ENCODE data around the gene APOA5. TPM values are rescaled to one million over a fixed set of nuclear protein-coding genes. Genes with fewer than 3 reads are reported as not detected.

Gene APOA5, protein sequence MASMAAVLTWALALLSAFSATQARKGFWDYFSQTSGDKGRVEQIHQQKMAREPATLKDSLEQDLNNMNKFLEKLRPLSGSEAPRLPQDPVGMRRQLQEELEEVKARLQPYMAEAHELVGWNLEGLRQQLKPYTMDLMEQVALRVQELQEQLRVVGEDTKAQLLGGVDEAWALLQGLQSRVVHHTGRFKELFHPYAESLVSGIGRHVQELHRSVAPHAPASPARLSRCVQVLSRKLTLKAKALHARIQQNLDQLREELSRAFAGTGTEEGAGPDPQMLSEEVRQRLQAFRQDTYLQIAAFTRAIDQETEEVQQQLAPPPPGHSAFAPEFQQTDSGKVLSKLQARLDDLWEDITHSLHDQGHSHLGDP
- total RNA-seq (not detected), polyA plus RNA-seq (not detected)
- long read RNA-seq, donor 1: 0 reads
- long read RNA-seq, donor 2: 0 reads

DNA sequence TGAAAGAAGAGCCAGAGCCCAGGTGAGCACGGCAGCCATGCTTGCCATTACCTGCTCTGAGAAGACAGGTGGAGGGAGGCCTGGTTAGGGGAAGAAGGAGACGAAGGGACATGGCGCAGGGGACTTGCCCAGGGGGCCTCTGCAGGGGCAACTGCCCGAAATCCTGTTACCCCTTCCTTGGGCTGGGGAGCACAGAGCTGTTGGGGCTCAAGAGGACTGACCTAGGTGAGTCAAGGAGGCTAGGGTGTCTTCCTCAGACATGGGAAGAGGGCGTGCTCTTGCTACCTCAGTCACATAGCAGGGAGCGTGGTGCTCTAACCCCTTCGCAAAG is at the start of gene APOA5:
APOA5 (minus strand) TSS at position 67 of the 331 bp plus-strand sequence; CDS start at position 48, 19 bp downstream.
- 91 to 94% methylated on average over 7 of the region's 7 CpGs for WGBS, 2 donors
- DNase-seq (no peak), ATAC-seq (ENCODE audit: low FRiP score) (no peak)
- intact Hi-C loops (cut with DNase I): loop anchor here (2.0 to 10.0 kb wide), 3 partner anchors 45 to 316 kb away; partner anchors contain the start of gene APOA1 (in 1 of the 2)
- H3K27me3 ChIP-seq (ENCODE audit: control insufficient read depth in 1 of 2, insufficient read depth in 2 of 2, low read length in 1 of 2): no peaks in the 10 kb centered on the region
- H3K27ac ChIP-seq (ENCODE audit: low read depth in 1 of 2, low read length in 2 of 2): no peak within 1 kb of the TSS
- no peaks in the 10 kb centered on the region for H3K9me3 ChIP-seq (ENCODE audit: control insufficient read depth, low read length)
- no peak within 1 kb of the TSS for H3K4me3 ChIP-seq (ENCODE audit: low read length in 2 of 2)
- H3K4me1 ChIP-seq (ENCODE audit: control insufficient read depth in 1 of 2, insufficient read depth in 2 of 2, low read length in 2 of 2): peaks cover 0 to 3% of the 10 kb centered on the region in 2 donors
- H3K36me3 ChIP-seq (ENCODE audit: control insufficient read depth in 1 of 2, insufficient read depth in 2 of 2, low read length in 1 of 2): no peaks in the 10 kb centered on the region

DNA sequence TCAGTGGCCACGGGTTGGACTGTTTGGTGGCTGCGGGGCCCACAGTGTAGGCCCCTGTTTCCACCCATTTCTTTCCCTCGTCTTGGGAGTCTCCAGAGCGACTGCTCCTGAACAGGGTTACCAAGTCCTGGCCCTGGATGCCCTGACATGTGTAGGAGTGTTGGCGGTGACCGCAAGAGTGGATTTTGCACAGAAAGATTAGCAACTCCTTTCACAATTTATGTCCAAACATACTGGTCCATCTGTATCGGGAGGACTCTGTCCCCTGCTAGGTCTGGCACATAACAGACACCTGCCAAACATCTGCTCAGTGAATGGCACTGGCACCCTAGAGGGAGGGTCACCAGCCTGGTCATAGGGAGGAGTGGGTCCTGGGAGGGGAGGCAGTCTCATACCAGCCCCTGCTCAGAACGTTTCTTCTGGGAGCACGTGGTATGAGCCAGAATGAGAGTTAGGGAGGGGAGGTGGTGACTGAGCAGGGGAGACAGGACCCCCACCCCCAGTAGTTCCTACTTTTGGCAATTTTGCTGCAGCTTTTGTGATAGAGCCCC is 49.1 kb upstream of the APOA5 start:
- 70 to 74% methylated on average over 9 of the region's 9 CpGs for WGBS, 2 donors
- DNase-seq: peak in 1 of 2 donors; percentile 53
- intact Hi-C loops (cut with DNase I): no loop called here
- ATAC-seq (ENCODE audit: low FRiP score): no peak
- Histone ChIP-seq H3K4me1 (ENCODE audit: control insufficient read depth in 1 of 2, insufficient read depth in 2 of 2, low read length in 2 of 2) (no peaks in the 10 kb centered on the region), H3K4me3 (ENCODE audit: low read length in 2 of 2) (no peak overlapping the region), H3K27ac (ENCODE audit: low read depth in 1 of 2, low read length in 2 of 2) (no peak overlapping the region), H3K27me3 (ENCODE audit: control insufficient read depth in 1 of 2, insufficient read depth in 2 of 2, low read length in 1 of 2) (no peaks in the 10 kb centered on the region), H3K9me3 (ENCODE audit: control insufficient read depth, low read length) (no peaks in the 10 kb centered on the region), H3K36me3 (ENCODE audit: control insufficient read depth in 1 of 2, insufficient read depth in 2 of 2, low read length in 1 of 2) (peaks cover 0 to 4% of the 10 kb centered on the region in 2 donors)

DNA sequence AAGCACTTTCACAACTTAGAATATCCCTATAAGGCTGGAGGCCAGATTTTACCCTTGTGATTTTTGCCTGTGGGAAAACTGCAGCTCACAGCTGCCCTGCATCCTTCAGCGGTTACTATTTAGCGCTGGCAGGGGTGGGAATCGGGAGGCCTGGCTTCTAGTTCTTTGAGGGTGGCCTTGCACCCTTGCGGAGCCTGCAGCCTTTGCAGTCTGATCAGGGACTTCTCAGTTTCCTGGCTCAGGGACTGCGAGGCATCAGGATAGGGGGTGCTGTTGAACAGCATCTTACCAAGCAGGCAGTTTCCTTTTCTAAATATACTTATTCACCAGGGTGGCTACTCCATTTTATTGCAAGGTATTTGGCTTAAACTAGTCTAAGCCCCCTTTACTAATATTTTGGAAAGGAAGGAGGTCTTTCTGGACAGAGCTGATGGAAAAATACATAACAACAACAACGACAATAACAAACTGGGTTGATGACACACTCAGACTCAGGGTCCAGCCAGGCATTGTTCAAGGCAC is 48.6 kb upstream of the APOA5 start:
- intact Hi-C loops (cut with DNase I): no loop called here

DNA sequence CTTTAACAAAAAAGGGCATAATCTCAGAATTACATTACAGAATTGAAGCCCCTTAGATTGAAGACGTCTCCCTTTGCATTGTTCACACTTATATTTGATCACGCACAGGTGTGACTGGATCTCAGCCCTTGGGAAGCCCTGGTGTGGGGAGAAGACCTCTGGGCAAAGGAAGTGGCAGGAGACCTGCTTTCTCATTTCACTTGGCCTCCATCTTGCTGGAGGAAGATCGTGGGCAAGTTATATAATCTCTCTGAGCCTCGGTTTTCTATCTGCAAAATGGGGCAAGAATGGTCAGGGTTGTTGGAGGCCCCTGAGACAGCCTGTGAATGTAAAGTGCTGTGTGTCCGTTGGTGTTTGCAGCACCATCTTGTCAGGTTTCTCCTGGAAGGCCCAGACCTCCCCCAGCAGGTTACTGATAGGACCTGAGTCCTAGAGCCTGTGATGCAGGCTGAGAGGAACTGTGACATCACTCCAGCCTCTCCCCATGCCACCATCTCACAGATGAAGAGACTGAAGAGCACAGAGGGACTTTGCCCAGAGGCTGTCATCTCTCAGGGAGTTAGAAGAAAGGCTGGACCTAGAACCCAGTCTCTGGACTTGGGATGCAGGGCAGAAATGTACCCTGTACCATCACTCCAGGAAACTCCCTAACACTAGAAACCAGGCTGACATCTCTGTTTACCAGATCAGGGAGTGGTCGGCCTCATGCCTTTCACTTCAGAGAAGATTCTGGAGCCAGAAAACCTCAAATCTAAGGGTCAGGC is 46.8 kb upstream of the APOA5 start:
- Histone ChIP-seq H3K4me3 (ENCODE audit: low read length in 2 of 2) (no peak overlapping the region), H3K36me3 (ENCODE audit: control insufficient read depth in 1 of 2, insufficient read depth in 2 of 2, low read length in 1 of 2) (peaks cover 0 to 3% of the 10 kb centered on the region in 2 donors), H3K27me3 (ENCODE audit: control insufficient read depth in 1 of 2, insufficient read depth in 2 of 2, low read length in 1 of 2) (no peaks in the 10 kb centered on the region), H3K27ac (ENCODE audit: low read depth in 1 of 2, low read length in 2 of 2) (no peak overlapping the region), H3K9me3 (ENCODE audit: control insufficient read depth, low read length) (no peaks in the 10 kb centered on the region), H3K4me1 (ENCODE audit: control insufficient read depth in 1 of 2, insufficient read depth in 2 of 2, low read length in 2 of 2) (no peaks in the 10 kb centered on the region)
- DNase-seq (no peak), ATAC-seq (ENCODE audit: low FRiP score) (no peak)
- 94 to 95% methylated on average over 6 of the region's 6 CpGs for WGBS, 2 donors
- intact Hi-C loops (cut with DNase I): loop anchor here in 1 of 2 donors (5.0 kb wide), 1 partner anchor 51 kb away; the partner anchor contains the start of gene ZPR1

More for the DNA sequence above, 48.6 kb upstream of the APOA5 start:
- 42 to 68% methylated on average over 6 of the region's 6 CpGs for WGBS, 2 donors
- Histone ChIP-seq H3K4me3 (ENCODE audit: low read length in 2 of 2) (no peak overlapping the region), H3K9me3 (ENCODE audit: control insufficient read depth, low read length) (no peaks in the 10 kb centered on the region), H3K36me3 (ENCODE audit: control insufficient read depth in 1 of 2, insufficient read depth in 2 of 2, low read length in 1 of 2) (peaks cover 0 to 4% of the 10 kb centered on the region in 2 donors), H3K4me1 (ENCODE audit: control insufficient read depth in 1 of 2, insufficient read depth in 2 of 2, low read length in 2 of 2) (no peaks in the 10 kb centered on the region), H3K27me3 (ENCODE audit: control insufficient read depth in 1 of 2, insufficient read depth in 2 of 2, low read length in 1 of 2) (no peaks in the 10 kb centered on the region), H3K27ac (ENCODE audit: low read depth in 1 of 2, low read length in 2 of 2) (no peak overlapping the region)
- no peak for ATAC-seq (ENCODE audit: low FRiP score)
- peak in 1 of 2 donors; percentile 53 for DNase-seq

DNA sequence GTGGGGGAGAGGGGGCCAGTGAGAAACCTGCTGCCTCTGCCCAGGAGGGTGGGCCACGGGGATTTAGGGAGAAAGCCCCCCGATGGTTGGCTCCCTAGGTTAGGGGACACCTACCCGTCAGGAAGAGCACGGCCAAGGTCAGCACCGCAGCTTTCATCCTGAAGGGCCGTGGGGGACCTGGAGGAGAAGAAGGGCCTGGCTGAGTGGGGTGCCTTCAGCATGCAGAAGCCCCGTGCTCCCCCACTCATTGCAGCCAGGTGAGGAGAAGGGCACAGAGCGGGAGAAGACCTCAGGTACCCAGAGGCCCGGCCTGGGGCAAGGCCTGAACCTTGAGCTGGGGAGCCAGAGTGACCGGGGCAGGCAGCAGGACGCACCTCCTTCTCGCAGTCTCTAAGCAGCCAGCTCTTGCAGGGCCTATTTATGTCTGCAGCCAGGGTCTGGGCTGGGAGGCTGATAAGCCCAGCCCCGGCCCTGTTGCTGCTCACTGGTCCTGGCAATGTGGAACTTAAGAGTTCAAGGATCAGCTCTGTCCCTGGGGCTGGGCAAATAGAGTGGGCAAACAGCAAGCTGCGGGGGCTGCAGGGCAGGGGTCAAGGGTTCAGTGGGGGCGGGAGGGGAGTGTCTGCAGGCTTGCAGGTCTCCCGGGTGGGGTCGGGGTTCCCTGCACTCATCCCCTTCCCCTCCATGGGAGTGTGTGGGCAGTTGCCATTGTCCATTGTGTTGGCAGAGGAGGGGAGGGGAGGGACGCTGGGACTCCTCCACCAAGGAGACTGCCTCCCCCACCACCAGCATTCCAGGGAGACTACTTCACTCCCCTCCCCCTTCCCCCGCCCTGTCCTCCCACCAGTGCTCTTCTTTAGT is 45.8 kb upstream of the APOA5 start, which contains the start of gene APOA1:
APOA1 (minus strand) TSS at position 392 of the 861 bp plus-strand sequence; CDS start at position 157, 235 bp downstream.
- intact Hi-C loops (cut with DNase I): loop anchor here (2.0 to 5.0 kb wide), 2 partner anchors 47 to 50 kb away; partner anchors contain the start of genes APOA5 (in 1 of the 2) and ZPR1 (in 1 of the 2)
- 68 to 71% methylated on average over 18 to 19 of the region's 19 CpGs for WGBS, 2 donors
- no peaks in the 10 kb centered on the region for H3K9me3 ChIP-seq (ENCODE audit: control insufficient read depth, low read length)
- H3K27me3 ChIP-seq (ENCODE audit: control insufficient read depth in 1 of 2, insufficient read depth in 2 of 2, low read length in 1 of 2): no peaks in the 10 kb centered on the region
- H3K36me3 ChIP-seq (ENCODE audit: control insufficient read depth in 1 of 2, insufficient read depth in 2 of 2, low read length in 1 of 2): no peaks in the 10 kb centered on the region
- H3K4me3 ChIP-seq (ENCODE audit: low read length in 2 of 2): no peak within 1 kb of the TSS
- DNase-seq (peak in 1 of 2 donors; percentile 76), ATAC-seq (ENCODE audit: low FRiP score) (no peak)
- no peak within 1 kb of the TSS for H3K27ac ChIP-seq (ENCODE audit: low read depth in 1 of 2, low read length in 2 of 2)
- no peaks in the 10 kb centered on the region for H3K4me1 ChIP-seq (ENCODE audit: control insufficient read depth in 1 of 2, insufficient read depth in 2 of 2, low read length in 2 of 2)

DNA sequence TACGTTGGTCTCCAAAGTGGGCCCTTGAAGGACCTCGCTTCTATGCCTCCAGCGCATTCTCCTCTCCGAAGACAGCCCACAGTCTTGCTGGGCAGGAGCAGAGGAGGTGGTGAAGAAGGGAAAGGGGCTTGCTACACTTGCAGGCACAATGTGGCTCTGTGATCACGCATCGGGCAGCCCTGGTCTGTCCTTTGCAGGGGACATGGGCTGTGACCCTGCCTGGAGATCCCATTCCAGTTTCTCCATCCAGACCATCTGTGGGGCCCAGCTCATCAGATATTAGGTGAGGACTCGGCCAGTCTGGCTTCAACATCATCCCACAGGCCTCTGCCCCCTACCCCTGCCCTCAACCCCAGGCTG is 44.9 kb upstream of the APOA5 start:
- Histone ChIP-seq H3K4me1 (ENCODE audit: control insufficient read depth in 1 of 2, insufficient read depth in 2 of 2, low read length in 2 of 2) (no peaks in the 10 kb centered on the region), H3K27ac (ENCODE audit: low read depth in 1 of 2, low read length in 2 of 2) (no peak overlapping the region), H3K36me3 (ENCODE audit: control insufficient read depth in 1 of 2, insufficient read depth in 2 of 2, low read length in 1 of 2) (no peaks in the 10 kb centered on the region), H3K27me3 (ENCODE audit: control insufficient read depth in 1 of 2, insufficient read depth in 2 of 2, low read length in 1 of 2) (no peaks in the 10 kb centered on the region), H3K9me3 (ENCODE audit: control insufficient read depth, low read length) (no peaks in the 10 kb centered on the region), H3K4me3 (ENCODE audit: low read length in 2 of 2) (no peak overlapping the region)
- DNase-seq: no peak
- ATAC-seq (ENCODE audit: low FRiP score): no peak
- WGBS, 2 donors: 86 to 93% methylated on average over 7 of the region's 7 CpGs
- intact Hi-C loops (cut with DNase I): loop anchor here (2.0 to 5.0 kb wide), 2 partner anchors 46 to 49 kb away; partner anchors contain the start of genes APOA5 (in 1 of the 2) and ZPR1 (in 1 of the 2)

DNA sequence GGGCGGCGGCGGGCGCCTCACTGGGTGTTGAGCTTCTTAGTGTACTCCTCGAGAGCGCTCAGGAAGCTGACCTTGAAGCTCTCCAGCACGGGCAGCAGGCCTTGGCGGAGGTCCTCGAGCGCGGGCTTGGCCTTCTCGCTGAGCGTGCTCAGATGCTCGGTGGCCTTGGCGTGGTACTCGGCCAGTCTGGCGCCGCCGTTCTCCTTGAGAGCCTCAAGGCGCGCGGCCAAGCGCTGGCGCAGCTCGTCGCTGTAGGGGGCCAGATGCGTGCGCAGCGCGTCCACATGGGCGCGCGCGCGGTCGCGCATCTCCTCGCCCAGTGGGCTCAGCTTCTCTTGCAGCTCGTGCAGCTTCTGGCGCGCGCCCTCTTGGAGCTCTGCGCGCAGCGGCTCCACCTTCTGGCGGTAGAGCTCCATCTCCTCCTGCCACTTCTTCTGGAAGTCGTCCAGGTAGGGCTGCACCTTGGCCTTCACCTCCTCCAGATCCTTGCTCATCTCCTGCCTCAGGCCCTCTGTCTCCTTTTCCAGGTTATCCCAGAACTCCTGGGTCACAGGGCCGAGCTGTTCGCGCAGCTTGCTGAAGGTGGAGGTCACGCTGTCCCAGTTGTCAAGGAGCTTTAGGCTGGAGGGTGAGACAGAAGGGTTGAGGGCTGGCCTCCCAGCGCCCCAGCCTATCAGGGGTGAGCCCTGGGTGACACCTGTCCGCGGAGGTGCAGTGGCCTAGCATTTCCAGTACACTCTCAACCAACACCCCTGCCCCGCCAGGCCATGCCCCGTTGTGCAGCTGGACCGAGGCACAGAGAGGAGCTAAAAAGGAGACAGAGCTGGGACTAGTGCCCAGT is 44.3 kb upstream of the APOA5 start:
- H3K4me3 ChIP-seq (ENCODE audit: low read length in 2 of 2): no peak overlapping the region
- no peaks in the 10 kb centered on the region for H3K9me3 ChIP-seq (ENCODE audit: control insufficient read depth, low read length)
- DNase-seq (peak; percentile 91 to 95), ATAC-seq (ENCODE audit: low FRiP score) (peak; percentile 93)
- H3K36me3 ChIP-seq (ENCODE audit: control insufficient read depth in 1 of 2, insufficient read depth in 2 of 2, low read length in 1 of 2): no peaks in the 10 kb centered on the region
- 15% methylated on average over 55 to 57 of the region's 57 CpGs for WGBS, 2 donors
- peak overlapping the region in 1 of 2 donors; percentile 10 for H3K27ac ChIP-seq (ENCODE audit: low read depth in 1 of 2, low read length in 2 of 2)
- intact Hi-C loops (cut with DNase I): loop anchor here (2.0 to 5.0 kb wide), 2 partner anchors 45 to 49 kb away; partner anchors contain the start of genes APOA5 (in 1 of the 2) and ZPR1 (in 1 of the 2)
- no peaks in the 10 kb centered on the region for H3K4me1 ChIP-seq (ENCODE audit: control insufficient read depth in 1 of 2, insufficient read depth in 2 of 2, low read length in 2 of 2)
- H3K27me3 ChIP-seq (ENCODE audit: control insufficient read depth in 1 of 2, insufficient read depth in 2 of 2, low read length in 1 of 2): no peaks in the 10 kb centered on the region

Measured in aorta (tissue), 5 donors.